Adrenal gland (tissue), 12 donors: Measurements from ENCODE around the gene DCUN1D2. TPM values are rescaled to one million over a fixed set of nuclear protein-coding genes. Genes with fewer than 3 reads are reported as not detected.
A peak's percentile ranks its signal among the peaks of the same experiment; 100 is the strongest.
"Not testable (repeated sequence)": the region's sequence is repeated elsewhere in the genome, so short reads cannot be mapped to it uniquely, and the experiment has no call there.

Experiments
- DNase-seq, 7 donors: peaks; one replicate each; pipeline ENCODE4 v3.0.0-alpha.2; 2019 to 2020
- H3K27ac ChIP-seq, 5 donors: fragments of 200-600 bp; sonication (generic) in 4 of 5; 1 replicate in 3 of 5; 2 replicates in 2 of 5; pipeline versions ENCODE4 v1.5.1 to v1.8.0; 2016 to 2020; ENCODE audit warnings: mild to moderate bottlenecking in 1 of 5
- H3K27me3 ChIP-seq: fragments of 200-600 bp; 2 replicates; pipeline ENCODE4 v1.8.0; 2021
- H3K36me3 ChIP-seq, 2 donors: fragments of 200-600 bp; replicated peaks in 1 of 2; 1 replicate in 1 of 2; 2 replicates in 1 of 2; pipeline versions ENCODE4 v1.5.1 to v1.8.0; 2018 to 2022
- H3K4me1 ChIP-seq, 2 donors: fragments of 200-600 bp; replicated peaks in 1 of 2; 1 replicate in 1 of 2; 2 replicates in 1 of 2; pipeline versions ENCODE4 v1.5.1 to v1.8.0; 2018 to 2021
- H3K4me3 ChIP-seq, 4 donors: fragments of 200-600 bp; sonication (generic) in 3 of 4; one replicate each; pipeline ENCODE4 v1.5.1; 2016 to 2018
- H3K9me3 ChIP-seq, 3 donors: fragments of 200-600 bp; sonication (generic) in 1 of 3; replicated peaks in 1 of 3; 1 replicate in 2 of 3; 2 replicates in 1 of 3; pipeline versions ENCODE4 v1.5.1 to v1.8.0; 2016 to 2021
- CTCF ChIP-seq, 6 experiments: fragments of 450-650 bp in 4 of 6; fragments of 200-600 bp in 2 of 6; sonication (generic) in 1 of 6; IDR thresholded peaks; 1 replicate in 5 of 6; 2 replicates in 1 of 6; pipeline versions ENCODE4 v1.5.1 to v1.8.0; 2016 to 2021; ENCODE audit warnings: antibody characterized with exemption in 6 of 6, mild to moderate bottlenecking in 2 of 6, moderate library complexity in 1 of 6
- POLR2A ChIP-seq, 2 donors: fragments of 450-650 bp; IDR thresholded peaks; one replicate each; pipeline ENCODE4 v1.6.1; 2017; ENCODE audit warnings: antibody characterized with exemption in 2 of 2, mild to moderate bottlenecking in 2 of 2, moderate library complexity in 1 of 2
- WGBS, 4 donors: extraction: QIAGEN DNeasy Blood & Tissue Kit in 2 of 4; methylation state at CpG; one replicate each; pipeline versions ENCODE4 v1.1.5 to v1.1.7; 2013 to 2017; 5-methylcytosine and 5-hydroxymethylcytosine counted together
- intact Hi-C, 2 donors: fragments of 100-400 bp; cut with DNase I; formaldehyde crosslinking; loops; one replicate each; pipeline versions ENCODE4 v1.14.1 to v1.15.0; 2022 to 2023
- polyA plus RNA-seq, 3 donors: library from polyadenylated mRNA; stranded (reverse); fragments of 200-250 nt in 2 of 3; fragments of 350-450 nt in 1 of 3; fragmentation: Illumina TruSeq in 1 of 3; extraction: RNeasy Lipid Tissue Mini Kit (QIAGEN cat#74804) in 1 of 3; gene quantifications; one replicate each; pipeline ENCODE4 v1.2.3, GENCODE V29; 2013 to 2014
- total RNA-seq, 9 donors: library from RNA; depleted of rRNA in 4 of 9; stranded (reverse); fragments of >200 nt in 4 of 9; fragments of 120-200 nt in 1 of 9; fragmentation: NEBNext Ultra II Directional in 1 of 9; extraction: Animal tissue kit (Norgen Biotek cat#: 25700) in 1 of 9; gene quantifications; one replicate each; pipeline versions ENCODE4 v1.1.0 to v1.2.4, GENCODE V29; 2013 to 2023
- donor health status: healthy with polysubstance abuse.
- donor health status: Bipolar disorder and iron deficiency.
- donor health status: DM: yes; HTN: yes; CAD: no.
- donor health status: DM: no; HTN: no; CAD: no.
- donor health status: DM: no; HTN: no; CAD: no.
- donor health status: DM: yes; HTN: yes; CAD: no.

The DCUN1D2 gene
- total and polyA plus RNA-seq, 12 donors: 8.1 to 28.0 (median 18.8) TPM

- intact Hi-C loops: loop anchor here in 1 of 2 donors (10.0 kb wide), 1 partner anchor 113 kb away; no protein-coding TSS in a partner anchor
- Histone ChIP-seq H3K27ac (no peak overlapping the region), H3K27me3 (no peaks in the 10 kb centered on the region), H3K36me3 (peaks cover 0 to 15% of the 10 kb centered on the region in 2 donors), H3K9me3 (no peaks in the 10 kb centered on the region), H3K4me3 (no peak overlapping the region), H3K4me1 (peaks cover 0 to 6% of the 10 kb centered on the region in 2 donors)
- no peak for TF ChIP-seq CTCF (IDR thresholded peaks at IDR 0.05)
- TF ChIP-seq POLR2A (IDR thresholded peaks at IDR 0.05): no peak
- WGBS, 4 donors: 89 to 94% (median 90%) methylated on average over 19 to 24 of the region's 24 CpGs
- DNase-seq: peak in 1 of 7 donors; percentile 17
Measured at GRCh38 chr13:113451951-113452421, 38.5 kb downstream of the DCUN1D2 start.

DNA sequence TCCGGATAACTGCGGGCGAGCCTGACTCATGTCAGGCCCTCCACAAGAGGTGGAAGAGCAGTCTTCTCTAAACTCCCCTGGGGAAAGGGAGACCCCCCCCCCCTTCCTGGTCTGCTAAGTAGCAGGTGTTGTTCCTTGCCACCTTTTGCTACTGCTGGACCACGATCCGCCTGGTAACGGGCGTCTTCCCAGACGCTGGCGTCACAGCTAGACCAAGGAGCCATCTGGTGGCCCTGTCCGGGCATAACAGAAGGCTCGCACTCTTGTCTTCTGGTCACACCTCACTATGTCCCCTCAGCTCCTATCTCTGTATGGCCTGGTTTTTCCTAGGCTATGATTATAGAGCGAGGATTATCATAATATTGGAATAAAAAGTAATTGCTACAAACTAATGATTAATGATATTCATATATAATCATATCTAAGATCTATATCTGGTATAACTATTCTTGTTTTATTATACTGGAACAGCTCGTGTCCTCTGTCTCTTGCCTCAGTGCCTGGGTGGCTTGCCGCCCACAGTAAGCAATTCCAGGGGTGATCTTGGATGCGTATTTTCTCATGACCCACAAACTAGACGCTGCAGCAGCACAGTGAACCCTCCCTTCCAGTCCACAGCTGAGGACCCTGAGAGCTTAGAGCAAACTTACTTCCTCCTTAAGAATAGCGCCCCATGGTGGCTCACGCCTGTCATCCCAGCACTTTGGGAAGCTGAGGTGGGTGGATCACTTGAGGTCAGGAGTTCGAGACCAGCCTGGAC lies 39.5 kb downstream of the DCUN1D2 start:
- H3K4me3 ChIP-seq, H3K27ac ChIP-seq, H3K27me3 ChIP-seq, H3K4me1 ChIP-seq, H3K36me3 ChIP-seq, H3K9me3 ChIP-seq: not testable (repeated sequence)
- intact Hi-C loops: loop anchor here in 1 of 2 donors (10.0 kb wide), 1 partner anchor 114 kb away; no protein-coding TSS in a partner anchor
- TF ChIP-seq CTCF (IDR thresholded peaks at IDR 0.05): peak in 3 of 6 experiments; percentile 24 to 45 (median 37)
- 58 to 70% (median 60%) methylated on average over 17 to 18 of the region's 19 CpGs for WGBS, 4 donors
- DNase-seq: peak in 6 of 7 donors; percentile 40 to 80 (median 56)

DNA sequence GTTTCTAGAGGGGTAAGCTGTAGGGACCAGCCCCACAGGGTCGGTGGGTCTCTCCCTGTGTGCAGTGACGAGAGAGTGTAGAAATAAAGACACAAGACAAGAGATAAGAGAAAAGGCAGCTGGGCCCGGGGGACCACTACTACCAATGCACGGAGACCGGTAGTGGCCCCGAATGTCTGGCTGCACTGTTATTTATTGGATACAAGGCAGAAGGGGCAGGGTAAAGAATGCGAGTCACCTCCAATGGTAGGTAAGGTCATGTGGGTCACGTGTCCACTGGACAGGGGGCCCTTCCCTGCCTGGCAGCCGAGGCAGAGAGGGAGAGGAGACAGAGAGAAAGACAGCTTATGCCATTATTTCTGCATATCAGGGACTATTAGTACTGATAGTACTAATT lies 40.2 kb downstream of the DCUN1D2 start:
- not testable (repeated sequence) for H3K4me3 ChIP-seq, DNase-seq
- intact Hi-C loops: loop anchor here in 1 of 2 donors (10.0 kb wide), 1 partner anchor 114 kb away; no protein-coding TSS in a partner anchor

DNA sequence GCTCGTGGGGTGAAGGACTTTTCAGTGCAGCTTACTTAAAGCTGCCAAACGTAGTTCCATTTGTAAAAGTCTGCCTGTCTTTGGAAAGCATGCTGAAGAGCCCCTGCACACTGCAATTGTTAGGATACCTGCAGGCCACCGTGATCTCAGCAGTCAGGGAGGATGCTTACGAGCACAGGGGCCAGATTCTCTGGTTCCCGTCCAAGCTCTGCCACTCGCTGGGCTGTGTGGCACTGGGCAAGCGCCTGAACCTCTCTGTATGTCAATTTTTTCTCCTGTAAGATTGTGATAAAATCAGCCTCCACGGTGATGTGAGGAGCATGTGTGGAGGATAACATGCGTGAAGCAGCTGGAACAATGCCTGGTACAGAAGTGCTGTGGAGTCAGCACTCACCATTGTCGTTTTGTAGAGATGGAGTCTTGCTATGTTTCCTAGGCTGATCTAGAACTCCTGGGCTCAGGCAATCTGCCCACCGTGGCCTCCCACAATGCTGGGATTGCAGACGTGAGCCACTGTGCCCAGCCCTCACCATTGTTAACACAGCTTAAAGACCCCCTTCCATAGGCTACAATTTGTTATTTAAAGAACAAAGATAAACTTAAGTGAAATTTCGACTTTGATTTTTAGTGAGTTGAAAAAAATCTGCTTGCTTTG lies 40.7 kb downstream of the DCUN1D2 start:
- Histone ChIP-seq H3K27ac (peak overlapping the region in 2 of 5 donors; percentile 52 to 89), H3K9me3 (no peaks in the 10 kb centered on the region), H3K36me3 (no peaks in the 10 kb centered on the region), H3K4me3 (peak overlapping the region in 1 of 4 donors; percentile 58), H3K27me3 (no peaks in the 10 kb centered on the region), H3K4me1 (peaks cover 0 to 6% of the 10 kb centered on the region in 2 donors)
- intact Hi-C loops: loop anchor here in 1 of 2 donors (10.0 kb wide), 1 partner anchor 115 kb away; no protein-coding TSS in a partner anchor
- 72 to 78% (median 75%) methylated on average over 11 to 13 of the region's 13 CpGs for WGBS, 4 donors
- no peak for DNase-seq
- no peak for TF ChIP-seq POLR2A (IDR thresholded peaks at IDR 0.05)
- TF ChIP-seq CTCF (IDR thresholded peaks at IDR 0.05): no peak

More for the DNA sequence above, 40.2 kb downstream of the DCUN1D2 start:
- H3K9me3 ChIP-seq, H3K36me3 ChIP-seq, H3K27ac ChIP-seq, H3K27me3 ChIP-seq, H3K4me1 ChIP-seq: not testable (repeated sequence)
- 75 to 86% (median 79%) methylated on average over 8 to 9 of the region's 9 CpGs for WGBS, 4 donors
